Stimulated activated effector memory CD8-positive, alpha-beta T cell treated with anti-CD3 and anti-CD28 coated beads, Interleukin-12 subunit alpha, Interleukin-12 subunit beta, amount 100 ng/mL, for 72 hours (primary cell): Measurements from ENCODE around the gene TTLL12.
"Not testable (repeated sequence)": the region's sequence is repeated elsewhere in the genome, so short reads cannot be mapped to it uniquely, and the experiment has no call there.

Experiments used
- ATAC-seq: fragments of 150-1000 bp; cut with Tn5 transposase; 2 replicates; pipeline ENCODE4 v1.10.0; 2021
- DNase-seq, 2 donors: peaks; one replicate each; pipeline ENCODE4 v3.0.0; 2021 to 2022; ENCODE audit warnings: low spot score in 2 of 2
- H3K27ac Mint-ChIP-seq: one replicate; pipeline ENCODE4 v1.8.0; 2022; ENCODE audit warnings: mild to moderate bottlenecking, mixed read lengths
- H3K36me3 Mint-ChIP-seq: one replicate; pipeline ENCODE4 v1.8.0; 2022; ENCODE audit warnings: mild to moderate bottlenecking, mixed read lengths
- H3K4me1 Mint-ChIP-seq: one replicate; pipeline ENCODE4 v1.8.0; 2022; ENCODE audit warnings: mixed read lengths
- H3K4me3 Mint-ChIP-seq: one replicate; pipeline ENCODE4 v1.8.0; 2022; ENCODE audit warnings: mild to moderate bottlenecking, mixed read lengths
- H3K9me3 Mint-ChIP-seq: one replicate; pipeline ENCODE4 v1.8.0; 2022; ENCODE audit warnings: mixed read lengths

TTLL12 gene

DNA sequence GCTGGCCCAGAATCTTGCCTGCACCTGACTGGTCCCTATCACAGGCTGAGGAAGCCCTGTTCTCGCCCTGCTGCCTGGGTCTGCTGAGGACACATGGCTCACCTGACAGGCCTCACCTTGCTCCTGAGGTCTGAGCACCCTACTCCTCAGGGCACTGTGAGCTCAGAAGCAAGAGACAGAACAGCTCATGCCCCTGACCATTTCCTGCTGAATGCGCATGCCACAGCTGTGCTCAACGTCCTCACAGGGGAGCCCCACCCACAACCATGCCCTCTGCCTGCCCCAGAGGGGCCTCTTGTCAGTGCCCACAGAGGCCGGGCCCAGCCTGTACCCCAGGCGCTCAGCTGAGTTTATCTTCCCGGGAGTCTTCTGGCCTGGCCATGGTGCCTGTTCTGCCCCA, 38.4 kb downstream of the TTLL12 start:
- H3K4me3 Mint-ChIP-seq = no peak overlapping the region
- H3K27ac Mint-ChIP-seq = no peak overlapping the region
- DNase-seq = no peak
- H3K9me3 Mint-ChIP-seq = no peaks in the 10 kb centered on the region
- no peak for ATAC-seq
- H3K4me1 Mint-ChIP-seq = peaks cover 26% of the 10 kb centered on the region
- H3K36me3 Mint-ChIP-seq = peaks cover 6% of the 10 kb centered on the region

- no peak for ATAC-seq
- Mint-ChIP-seq H3K27ac (no peak overlapping the region), H3K36me3 (peaks cover 6% of the 10 kb centered on the region), H3K4me1 (peaks cover 24% of the 10 kb centered on the region), H3K9me3 (no peaks in the 10 kb centered on the region), H3K4me3 (no peak overlapping the region)
- DNase-seq = no peak
Observed at GRCh38 chr22:43147821-43148220, 39.1 kb downstream of the TTLL12 start.

- H3K27ac Mint-ChIP-seq, H3K36me3 Mint-ChIP-seq, H3K9me3 Mint-ChIP-seq, DNase-seq, H3K4me3 Mint-ChIP-seq, ATAC-seq: not testable (repeated sequence)
- peaks cover 35% of the 10 kb centered on the region for H3K4me1 Mint-ChIP-seq
Observed at GRCh38 chr22:43146332-43146731, 40.6 kb downstream of the TTLL12 start.

DNA sequence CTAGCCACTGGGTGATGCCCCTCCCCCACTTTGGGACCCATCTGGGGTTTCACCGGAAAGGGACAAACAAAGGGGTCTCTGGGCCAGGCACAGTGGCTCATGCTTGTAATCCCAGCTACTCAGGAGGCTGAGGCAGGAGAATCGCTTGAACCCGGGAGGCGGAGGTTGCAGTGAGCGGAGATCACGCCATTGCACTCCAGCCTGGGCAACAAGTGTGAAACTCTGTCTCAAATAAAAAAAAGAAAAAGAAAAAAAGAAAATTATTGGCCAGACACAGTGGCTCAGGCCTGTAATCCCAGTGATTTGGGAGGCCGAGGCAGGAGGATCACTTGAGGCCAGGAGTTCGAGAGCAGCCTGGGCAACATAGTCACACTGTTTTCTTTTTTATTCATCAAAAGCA, 41.6 kb downstream of the TTLL12 start:
- not testable (repeated sequence) for ATAC-seq, H3K4me3 Mint-ChIP-seq, H3K27ac Mint-ChIP-seq, DNase-seq, H3K36me3 Mint-ChIP-seq, H3K9me3 Mint-ChIP-seq
- peaks cover 26% of the 10 kb centered on the region for H3K4me1 Mint-ChIP-seq

GRCh38 chr22:43144949-43145348, 42.0 kb downstream of the TTLL12 start:
- Mint-ChIP-seq H3K27ac (no peak overlapping the region), H3K36me3 (peaks cover 7% of the 10 kb centered on the region), H3K4me1 (peaks cover 26% of the 10 kb centered on the region), H3K9me3 (no peaks in the 10 kb centered on the region), H3K4me3 (no peak overlapping the region)
- ATAC-seq (no peak), DNase-seq (no peak)

GRCh38 chr22:43142880-43143562, 43.9 kb downstream of the TTLL12 start, which contains the start of gene MCAT:
MCAT (minus strand) TSS chr22:43143398; CDS start chr22:43143348, 50 bp downstream.
- Mint-ChIP-seq H3K4me1 (peaks cover 26% of the 10 kb centered on the region), H3K9me3 (no peaks in the 10 kb centered on the region), H3K4me3 (peak within 1 kb of the TSS; percentile 85), H3K36me3 (peaks cover 11% of the 10 kb centered on the region), H3K27ac (peak within 1 kb of the TSS; percentile 86)
- peak; percentile 90 for ATAC-seq
- peak; percentile 76 to 92 for DNase-seq

DNA sequence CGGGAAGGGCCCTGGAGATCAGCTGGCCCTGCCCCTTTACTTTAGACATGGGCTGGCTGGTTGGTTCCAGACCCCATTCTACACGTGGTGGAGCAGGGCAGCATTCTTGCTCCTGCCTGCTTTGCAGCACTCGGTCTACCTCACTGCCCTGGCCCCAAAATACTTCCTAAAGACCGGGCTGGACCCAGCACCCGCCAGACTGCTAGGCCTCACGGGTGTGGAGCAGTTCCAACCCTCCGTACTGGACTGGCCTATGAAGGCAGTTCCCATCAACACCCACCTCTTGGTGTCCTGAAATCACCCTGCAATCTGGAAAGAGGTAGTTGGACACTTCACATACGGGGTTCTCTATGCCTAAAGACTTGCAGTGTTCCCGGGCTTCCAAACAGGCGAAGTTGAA, 50.1 kb downstream of the TTLL12 start:
- H3K9me3 Mint-ChIP-seq = no peaks in the 10 kb centered on the region
- no peak for ATAC-seq
- H3K4me3 Mint-ChIP-seq = no peak overlapping the region
- H3K27ac Mint-ChIP-seq = no peak overlapping the region
- peaks cover 3% of the 10 kb centered on the region for H3K4me1 Mint-ChIP-seq
- no peak for DNase-seq
- H3K36me3 Mint-ChIP-seq = peaks cover 52% of the 10 kb centered on the region

DNA sequence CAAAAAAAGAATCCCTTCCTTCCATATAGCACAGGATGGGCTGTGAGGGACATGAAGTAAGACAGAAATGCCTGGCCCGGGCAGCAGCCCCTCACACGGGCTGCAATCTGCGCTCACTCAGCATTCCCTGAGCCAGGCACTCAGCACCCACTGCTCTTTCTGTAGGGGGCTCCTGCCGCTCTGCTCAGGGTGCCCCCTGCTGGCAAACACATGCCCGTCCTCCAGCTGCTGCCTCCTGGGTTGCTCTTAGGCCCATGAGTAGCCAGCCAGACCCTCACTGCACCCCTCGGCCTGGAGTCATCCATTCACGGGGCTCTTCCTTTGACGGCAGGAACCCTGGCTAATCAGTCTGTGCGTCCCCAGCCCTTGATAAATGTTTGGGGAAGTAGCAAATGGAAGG, 50.7 kb downstream of the TTLL12 start:
- Mint-ChIP-seq H3K36me3 (peaks cover 52% of the 10 kb centered on the region), H3K9me3 (no peaks in the 10 kb centered on the region), H3K4me3 (no peak overlapping the region), H3K4me1 (no peaks in the 10 kb centered on the region), H3K27ac (no peak overlapping the region)
- DNase-seq (peak; percentile 28 to 55), ATAC-seq (peak; percentile 74)

DNA sequence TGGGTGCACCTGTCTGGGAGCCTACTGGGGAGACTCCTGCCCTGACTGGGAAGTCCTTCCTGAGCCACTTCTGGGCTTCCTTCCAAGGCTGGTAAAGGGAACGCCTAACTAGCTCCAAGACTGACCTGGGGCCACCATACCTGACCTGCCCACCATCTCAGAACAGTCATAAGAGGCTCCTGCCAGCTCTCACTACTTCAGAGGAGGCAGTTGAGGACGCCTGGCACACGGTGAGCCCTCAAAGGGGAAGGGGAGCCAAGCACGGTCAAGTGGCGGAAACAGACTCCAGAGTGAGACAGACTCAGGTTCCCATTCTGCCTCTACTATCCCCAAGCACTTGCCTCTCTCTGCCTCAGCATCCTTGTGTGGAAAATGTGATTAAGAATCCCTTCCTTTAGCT, 51.4 kb downstream of the TTLL12 start:
- H3K27ac Mint-ChIP-seq = no peak overlapping the region
- no peak for DNase-seq
- no peaks in the 10 kb centered on the region for H3K4me1 Mint-ChIP-seq
- H3K4me3 Mint-ChIP-seq = no peak overlapping the region
- no peaks in the 10 kb centered on the region for H3K9me3 Mint-ChIP-seq
- ATAC-seq = no peak
- H3K36me3 Mint-ChIP-seq = peaks cover 51% of the 10 kb centered on the region

DNA sequence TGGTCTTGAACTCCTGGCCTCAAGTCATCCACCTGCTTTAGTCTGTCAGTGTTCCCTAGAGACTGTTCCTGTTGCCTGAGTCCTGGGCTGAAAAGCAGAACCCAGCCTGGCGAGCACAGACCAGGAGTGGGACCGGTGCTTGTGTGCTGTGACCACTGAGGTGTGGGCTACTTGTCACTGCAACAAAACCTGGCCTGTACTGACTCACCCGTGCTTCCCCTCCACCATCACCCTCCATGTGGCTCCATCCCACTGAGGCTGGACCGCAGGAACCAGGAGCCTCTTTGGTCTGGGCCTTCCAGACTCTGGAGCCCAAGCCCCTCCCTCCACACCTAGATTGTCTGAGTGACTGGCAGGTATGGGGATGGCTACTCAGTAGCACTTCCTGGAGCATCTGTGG, 52.4 kb downstream of the TTLL12 start:
- Mint-ChIP-seq H3K36me3 (peaks cover 43% of the 10 kb centered on the region), H3K9me3 (no peaks in the 10 kb centered on the region), H3K4me3 (no peak overlapping the region), H3K27ac (no peak overlapping the region), H3K4me1 (no peaks in the 10 kb centered on the region)
- ATAC-seq (no peak), DNase-seq (no peak)

GRCh38 chr22:43133401-43133800, 53.5 kb downstream of the TTLL12 start:
- ATAC-seq = no peak
- Mint-ChIP-seq H3K9me3 (no peaks in the 10 kb centered on the region), H3K4me1 (no peaks in the 10 kb centered on the region), H3K27ac (no peak overlapping the region), H3K36me3 (peaks cover 43% of the 10 kb centered on the region), H3K4me3 (no peak overlapping the region)
- DNase-seq = no peak

- peaks cover 33% of the 10 kb centered on the region for H3K36me3 Mint-ChIP-seq
- DNase-seq = no peak
- no peak overlapping the region for H3K4me3 Mint-ChIP-seq
- no peak overlapping the region for H3K27ac Mint-ChIP-seq
- H3K9me3 Mint-ChIP-seq = no peaks in the 10 kb centered on the region
- ATAC-seq = no peak
- H3K4me1 Mint-ChIP-seq = no peaks in the 10 kb centered on the region
Observed at GRCh38 chr22:43131773-43132501, 55.0 kb downstream of the TTLL12 start.

DNA sequence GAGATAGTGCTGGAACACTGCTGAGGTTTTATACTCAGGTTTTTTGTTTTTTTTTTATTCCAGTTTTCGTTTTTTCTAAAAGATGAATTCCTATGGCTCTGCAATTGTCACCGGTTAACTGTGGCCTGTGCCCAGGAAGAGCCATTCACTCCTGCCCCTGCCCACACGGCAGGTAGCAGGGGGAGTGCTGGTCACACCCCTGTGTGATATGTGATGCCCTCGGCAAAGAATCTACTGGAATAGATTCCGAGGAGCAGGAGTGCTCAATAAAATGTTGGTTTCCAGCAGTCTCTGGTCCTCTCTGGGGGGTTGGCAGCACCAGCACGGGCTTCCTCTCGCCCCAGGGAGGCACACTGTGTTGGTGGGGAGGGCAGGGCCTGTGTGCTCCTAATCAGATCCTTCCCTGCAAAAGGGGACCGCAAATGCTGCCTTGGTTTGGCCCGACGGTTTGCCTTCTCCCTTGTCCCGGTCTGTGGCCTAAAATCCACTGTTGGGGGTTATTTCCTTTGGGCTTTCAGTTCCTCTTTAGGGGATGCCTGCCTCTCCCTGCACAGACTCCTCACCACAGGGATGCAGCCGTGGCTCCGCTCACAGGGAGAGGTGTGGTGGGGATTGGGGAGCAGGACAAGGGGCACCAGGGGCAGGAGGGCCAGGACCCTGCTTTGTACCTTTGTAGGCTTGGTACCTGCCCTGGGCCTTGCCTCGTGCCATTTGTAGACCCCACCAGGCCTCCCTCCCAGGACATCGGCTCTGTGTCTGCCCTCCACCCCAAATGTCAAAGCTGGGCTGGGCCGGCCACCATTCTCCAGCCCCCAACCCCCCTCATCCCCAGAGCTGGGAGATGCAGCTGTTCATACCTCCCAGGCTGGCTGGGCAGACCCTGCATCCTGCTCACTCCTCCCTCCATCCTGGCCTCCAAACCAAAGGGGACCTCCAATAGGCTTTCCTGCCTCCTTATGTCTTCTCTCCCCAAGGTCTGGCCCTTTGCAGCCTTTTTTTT, 57.2 kb downstream of the TTLL12 start:
- H3K9me3 Mint-ChIP-seq = no peaks in the 10 kb centered on the region
- ATAC-seq = no peak

DNA sequence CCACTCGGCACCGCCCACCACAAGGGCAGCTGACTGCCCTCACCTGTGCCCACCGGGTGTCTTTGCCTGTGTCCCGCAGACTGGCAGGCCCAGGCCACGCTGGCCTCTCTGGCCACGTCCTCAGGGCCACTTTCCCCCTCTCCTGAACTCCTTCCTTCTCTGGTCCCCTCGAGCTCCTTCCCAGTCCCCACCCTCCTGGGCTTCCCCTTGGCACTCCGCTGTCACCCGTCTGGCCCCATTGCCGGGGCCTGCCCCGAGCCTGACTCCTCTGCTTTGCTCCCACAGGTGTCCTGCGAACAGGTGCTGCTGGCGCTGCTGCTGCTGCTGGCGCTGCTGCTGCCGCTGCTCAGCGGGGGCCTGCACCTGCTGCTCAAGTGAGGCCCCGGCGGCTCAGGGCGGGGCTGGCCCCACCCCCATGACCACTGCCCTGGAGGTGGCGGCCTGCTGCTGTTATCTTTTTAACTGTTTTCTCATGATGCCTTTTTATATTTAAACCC, 58.0 kb downstream of the TTLL12 start:
- Mint-ChIP-seq H3K36me3 (peaks cover 21% of the 10 kb centered on the region), H3K4me3 (no peak overlapping the region), H3K27ac (no peak overlapping the region), H3K9me3 (no peaks in the 10 kb centered on the region), H3K4me1 (no peaks in the 10 kb centered on the region)
- ATAC-seq (no peak), DNase-seq (no peak)

More for the DNA sequence above, 57.2 kb downstream of the TTLL12 start:
- Mint-ChIP-seq H3K27ac (no peak overlapping the region), H3K36me3 (peaks cover 28% of the 10 kb centered on the region), H3K4me3 (no peak overlapping the region), H3K4me1 (no peaks in the 10 kb centered on the region)
- DNase-seq = no peak

GRCh38 chr22:43128116-43128515, 58.8 kb downstream of the TTLL12 start:
- no peaks in the 10 kb centered on the region for H3K9me3 Mint-ChIP-seq
- no peak overlapping the region for H3K27ac Mint-ChIP-seq
- no peak for ATAC-seq
- H3K4me1 Mint-ChIP-seq = no peaks in the 10 kb centered on the region
- no peak overlapping the region for H3K4me3 Mint-ChIP-seq
- no peak for DNase-seq
- peaks cover 12% of the 10 kb centered on the region for H3K36me3 Mint-ChIP-seq
